Central memory CD8-positive, alpha-beta T cell (primary cell): ENCODE measurements around the gene GNAQ.
"Not testable (repeated sequence)": the region's sequence is repeated elsewhere in the genome, so short reads cannot be mapped to it uniquely, and the experiment has no call there.

Experiments used
- ATAC-seq: fragments of 150-1000 bp; cut with Tn5 transposase; replicated peaks from 2 replicates; pipeline ENCODE4 v1.10.0; 2022; ENCODE audit warnings: mild to moderate bottlenecking, moderate FRiP score, moderate number of reproducible peaks; ENCODE audit not compliant: poor library complexity, severe bottlenecking; ENCODE audit errors: extremely low read depth
- DNase-seq, 2 donors: peaks; one replicate each; pipeline ENCODE4 v3.0.0; 2021; ENCODE audit warnings: low spot score in 2 of 2
- H3K27ac Mint-ChIP-seq: one replicate; pipeline ENCODE4 v1.8.0; 2022; ENCODE audit warnings: low read depth, mild to moderate bottlenecking, moderate library complexity, mixed read lengths
- H3K27me3 Mint-ChIP-seq: one replicate; pipeline ENCODE4 v1.8.0; 2022; ENCODE audit warnings: mixed read lengths
- H3K36me3 Mint-ChIP-seq: one replicate; pipeline ENCODE4 v1.8.0; 2022; ENCODE audit warnings: mild to moderate bottlenecking, moderate library complexity, mixed read lengths; ENCODE audit not compliant: insufficient read depth
- H3K4me1 Mint-ChIP-seq: one replicate; pipeline ENCODE4 v1.8.0; 2022; ENCODE audit warnings: mixed read lengths
- H3K4me3 Mint-ChIP-seq: one replicate; pipeline ENCODE4 v1.8.0; 2022; ENCODE audit warnings: mild to moderate bottlenecking, moderate library complexity, mixed read lengths
- H3K9me3 Mint-ChIP-seq: one replicate; pipeline ENCODE4 v1.8.0; 2022; ENCODE audit warnings: mixed read lengths

Gene GNAQ

DNA sequence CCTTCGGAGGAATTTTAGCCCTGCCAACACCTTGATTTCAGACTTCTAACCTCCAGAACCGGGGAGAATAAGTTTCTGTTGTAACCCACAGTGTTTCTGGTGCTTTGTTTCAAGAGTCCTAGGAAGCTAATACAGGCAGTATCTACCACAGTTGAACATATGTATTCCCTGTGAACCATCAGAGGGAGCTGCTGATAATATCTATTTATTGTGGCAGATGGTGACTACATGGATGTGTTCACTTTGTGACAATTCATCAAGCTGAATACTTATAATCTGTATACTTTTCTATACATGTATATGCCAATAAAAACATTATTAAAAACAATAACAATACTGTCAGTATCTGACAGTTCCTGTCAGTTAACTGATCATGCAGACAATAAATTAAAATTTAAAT, 246.3 kb downstream of the GNAQ start:
- Mint-ChIP-seq H3K9me3 (no peaks in the 10 kb centered on the region), H3K27me3 (no peaks in the 10 kb centered on the region), H3K4me1 (peaks cover 4% of the 10 kb centered on the region), H3K36me3 (peaks cover 4% of the 10 kb centered on the region), H3K27ac (no peak overlapping the region), H3K4me3 (no peak overlapping the region)
- no peak for DNase-seq
- no peak for ATAC-seq

DNA sequence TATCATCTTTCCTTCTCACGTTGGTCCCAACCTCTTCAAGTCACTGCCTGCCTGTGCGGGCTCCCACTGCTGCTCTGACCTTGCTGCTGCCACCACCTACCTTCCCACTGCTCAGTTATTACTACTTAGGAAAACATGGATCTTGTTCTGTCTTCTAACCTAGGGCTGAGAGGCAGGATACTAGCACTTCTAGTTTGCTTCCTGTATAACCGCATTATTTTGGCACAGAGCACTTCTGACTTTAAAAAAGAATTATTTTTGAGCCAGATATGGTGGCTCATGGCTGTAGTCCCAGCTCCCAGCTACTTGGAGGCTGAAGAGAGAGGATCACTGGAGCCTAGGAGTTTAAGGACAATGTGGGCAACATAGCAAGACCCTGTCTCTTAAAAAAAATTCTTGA, 248.1 kb downstream of the GNAQ start:
- Mint-ChIP-seq H3K27ac (no peak overlapping the region), H3K4me3 (no peak overlapping the region), H3K4me1 (peaks cover 16% of the 10 kb centered on the region), H3K9me3 (no peaks in the 10 kb centered on the region), H3K27me3 (no peaks in the 10 kb centered on the region), H3K36me3 (peaks cover 4% of the 10 kb centered on the region)
- ATAC-seq = no peak
- no peak for DNase-seq

- H3K4me1 Mint-ChIP-seq = peaks cover 16% of the 10 kb centered on the region
- H3K36me3 Mint-ChIP-seq = no peaks in the 10 kb centered on the region
- H3K27ac Mint-ChIP-seq = peak overlapping the region; percentile 93
- no peaks in the 10 kb centered on the region for H3K27me3 Mint-ChIP-seq
- H3K4me3 Mint-ChIP-seq = peak overlapping the region; percentile 61
- DNase-seq (no peak), ATAC-seq (no peak)
- no peaks in the 10 kb centered on the region for H3K9me3 Mint-ChIP-seq
These were observed 252.6 kb downstream of the GNAQ start for GRCh38 chr9:77779010-77779409.

GRCh38 chr9:77773381-77773780, 258.2 kb downstream of the GNAQ start:
- no peaks in the 10 kb centered on the region for H3K27me3 Mint-ChIP-seq
- H3K4me3 Mint-ChIP-seq = no peak overlapping the region
- DNase-seq (no peak), ATAC-seq (no peak)
- no peak overlapping the region for H3K27ac Mint-ChIP-seq
- no peaks in the 10 kb centered on the region for H3K36me3 Mint-ChIP-seq
- no peaks in the 10 kb centered on the region for H3K9me3 Mint-ChIP-seq
- H3K4me1 Mint-ChIP-seq = no peaks in the 10 kb centered on the region

- no peaks in the 10 kb centered on the region for H3K36me3 Mint-ChIP-seq
- H3K4me3 Mint-ChIP-seq = no peak overlapping the region
- no peaks in the 10 kb centered on the region for H3K9me3 Mint-ChIP-seq
- no peaks in the 10 kb centered on the region for H3K4me1 Mint-ChIP-seq
- ATAC-seq (no peak), DNase-seq (no peak)
- no peaks in the 10 kb centered on the region for H3K27me3 Mint-ChIP-seq
- H3K27ac Mint-ChIP-seq = no peak overlapping the region
These were observed 259.0 kb downstream of the GNAQ start for GRCh38 chr9:77772646-77773045.

DNA sequence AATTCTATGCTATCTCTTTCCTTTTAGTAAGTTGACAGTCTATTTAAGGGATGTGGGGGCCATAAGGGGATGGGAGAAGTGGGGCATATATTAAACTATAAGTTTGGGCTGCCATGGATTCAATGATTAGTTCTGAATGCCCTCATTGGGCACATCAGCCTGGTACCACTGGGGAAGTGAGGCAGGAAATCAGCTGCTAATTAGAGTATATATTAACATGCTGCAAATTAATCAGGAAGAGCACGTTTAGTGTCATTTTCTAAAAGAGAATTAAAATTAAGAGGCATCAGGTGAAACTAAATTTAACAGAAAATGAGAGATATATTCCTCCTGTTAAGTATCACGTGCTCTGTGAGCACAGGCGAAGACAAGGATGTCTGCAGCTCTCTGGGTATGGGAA, 260.4 kb downstream of the GNAQ start:
- Mint-ChIP-seq H3K4me1 (no peaks in the 10 kb centered on the region), H3K4me3 (no peak overlapping the region), H3K27me3 (no peaks in the 10 kb centered on the region), H3K9me3 (no peaks in the 10 kb centered on the region), H3K27ac (no peak overlapping the region), H3K36me3 (no peaks in the 10 kb centered on the region)
- no peak for DNase-seq
- ATAC-seq = no peak

- Mint-ChIP-seq H3K27ac (no peak overlapping the region), H3K27me3 (no peaks in the 10 kb centered on the region), H3K36me3 (no peaks in the 10 kb centered on the region), H3K4me3 (no peak overlapping the region), H3K9me3 (no peaks in the 10 kb centered on the region), H3K4me1 (no peaks in the 10 kb centered on the region)
- no peak for ATAC-seq
- no peak for DNase-seq
These were observed 261.3 kb downstream of the GNAQ start for GRCh38 chr9:77770340-77770739.

DNA sequence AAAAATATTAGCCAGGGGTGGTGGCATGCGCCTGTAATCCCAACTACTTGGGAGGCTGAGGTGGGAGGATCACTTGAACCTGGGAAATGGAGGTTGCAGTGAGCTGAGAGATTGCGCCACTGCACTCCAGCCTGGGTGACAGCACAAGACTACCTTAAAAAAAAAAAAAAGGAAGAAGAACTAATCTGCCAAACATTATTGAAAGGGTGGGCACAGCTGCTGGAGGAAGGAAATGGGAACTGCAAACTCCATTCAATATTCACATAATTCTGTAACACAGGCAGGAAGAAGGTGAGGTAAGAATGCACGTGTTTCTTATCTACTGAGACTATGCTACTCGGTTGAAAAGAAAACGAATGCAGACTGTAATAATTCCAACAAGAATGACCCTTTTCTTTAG, 262.4 kb downstream of the GNAQ start:
- no peaks in the 10 kb centered on the region for H3K27me3 Mint-ChIP-seq
- H3K36me3 Mint-ChIP-seq = peaks cover 2% of the 10 kb centered on the region
- H3K27ac Mint-ChIP-seq = no peak overlapping the region
- no peak for ATAC-seq
- DNase-seq = no peak
- no peaks in the 10 kb centered on the region for H3K9me3 Mint-ChIP-seq
- no peaks in the 10 kb centered on the region for H3K4me1 Mint-ChIP-seq
- no peak overlapping the region for H3K4me3 Mint-ChIP-seq

GRCh38 chr9:77766587-77766986, 265.0 kb downstream of the GNAQ start:
- Mint-ChIP-seq H3K4me3 (no peak overlapping the region), H3K27me3 (no peaks in the 10 kb centered on the region)

DNA sequence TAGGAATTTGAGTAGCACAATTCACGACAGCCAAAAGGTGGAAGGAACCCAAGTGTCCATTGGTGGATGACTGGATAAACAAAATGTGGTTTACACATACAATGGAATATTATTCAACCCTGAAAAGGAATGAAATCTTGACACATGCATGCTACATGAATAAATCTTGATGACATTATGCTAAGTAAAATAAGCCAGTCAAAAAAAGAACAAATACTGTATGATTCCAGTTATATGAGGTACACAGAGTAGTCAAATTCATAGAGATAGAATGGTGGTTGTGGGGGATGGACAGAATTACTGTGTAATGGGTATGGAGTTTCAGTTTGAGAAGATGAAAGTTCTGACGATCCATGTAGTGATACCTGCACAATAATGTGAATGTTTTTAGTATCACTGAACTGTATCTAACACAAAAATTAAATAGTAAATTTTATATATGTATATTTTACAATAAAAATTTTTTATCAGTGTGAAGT, 265.8 kb downstream of the GNAQ start:
- no peaks in the 10 kb centered on the region for H3K4me1 Mint-ChIP-seq
- H3K4me3 Mint-ChIP-seq = no peak overlapping the region
- DNase-seq (no peak), ATAC-seq (no peak)
- H3K27ac Mint-ChIP-seq = no peak overlapping the region
- peaks cover 2% of the 10 kb centered on the region for H3K36me3 Mint-ChIP-seq
- H3K27me3 Mint-ChIP-seq = no peaks in the 10 kb centered on the region
- H3K9me3 Mint-ChIP-seq = no peaks in the 10 kb centered on the region

More at GRCh38 chr9:77766587-77766986, 265.0 kb downstream of the GNAQ start:
- H3K4me1 Mint-ChIP-seq = no peaks in the 10 kb centered on the region
- ATAC-seq = no peak
- H3K27ac Mint-ChIP-seq = no peak overlapping the region
- peaks cover 2% of the 10 kb centered on the region for H3K36me3 Mint-ChIP-seq
- DNase-seq = no peak
- H3K9me3 Mint-ChIP-seq = no peaks in the 10 kb centered on the region

- Mint-ChIP-seq H3K36me3 (peaks cover 4% of the 10 kb centered on the region), H3K4me3 (no peak overlapping the region), H3K9me3 (no peaks in the 10 kb centered on the region), H3K27me3 (no peaks in the 10 kb centered on the region), H3K4me1 (no peaks in the 10 kb centered on the region), H3K27ac (no peak overlapping the region)
- no peak for DNase-seq
- ATAC-seq = no peak
These were observed 266.5 kb downstream of the GNAQ start for GRCh38 chr9:77764894-77765780.

- no peaks in the 10 kb centered on the region for H3K9me3 Mint-ChIP-seq
- H3K27me3 Mint-ChIP-seq = no peaks in the 10 kb centered on the region
These were observed 268.0 kb downstream of the GNAQ start for GRCh38 chr9:77763566-77763965.

DNA sequence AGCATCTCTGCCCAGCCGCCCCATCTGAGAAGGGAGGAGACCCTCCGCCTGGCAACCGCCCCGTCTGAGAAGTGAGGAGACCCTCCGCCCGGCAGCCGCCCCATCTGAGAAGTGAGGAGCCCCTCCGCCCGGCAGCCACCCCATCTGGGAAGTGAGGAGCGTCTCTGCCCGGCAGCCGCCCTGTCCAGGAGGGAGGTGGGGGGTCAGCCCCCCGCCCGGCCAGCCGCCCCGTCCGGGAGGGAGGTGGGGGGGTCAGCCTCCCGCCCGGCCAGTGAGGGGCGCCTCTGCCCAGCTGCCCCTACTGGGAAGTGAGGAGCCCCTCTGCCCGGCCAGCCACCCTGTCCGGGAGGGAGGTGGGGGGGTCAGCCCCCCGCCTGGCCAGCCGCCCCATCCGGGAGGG, 270.7 kb downstream of the GNAQ start:
- not testable (repeated sequence) for H3K36me3 Mint-ChIP-seq, H3K27me3 Mint-ChIP-seq, H3K9me3 Mint-ChIP-seq, ATAC-seq, H3K4me1 Mint-ChIP-seq, H3K27ac Mint-ChIP-seq, H3K4me3 Mint-ChIP-seq, DNase-seq

More at GRCh38 chr9:77763566-77763965, 268.0 kb downstream of the GNAQ start:
- Mint-ChIP-seq H3K36me3 (peaks cover 5% of the 10 kb centered on the region), H3K27ac (no peak overlapping the region), H3K4me3 (no peak overlapping the region), H3K4me1 (no peaks in the 10 kb centered on the region)
- ATAC-seq (no peak), DNase-seq (no peak)
